Heart right ventricle (tissue), 16 donors: ENCODE data around the gene TPGS2. TPM values are rescaled to one million over a fixed set of nuclear protein-coding genes. Genes with fewer than 3 reads are reported as not detected.
"Not testable (repeated sequence)": the region's sequence is repeated elsewhere in the genome, so short reads cannot be mapped to it uniquely, and the experiment has no call there.

Experiments used
- ATAC-seq, 8 donors: fragments of 200-7000 bp; cut with Tn5 transposase; one replicate each; pipeline ENCODE4 v1.9.1; 2020; ENCODE audit warnings: mild to moderate bottlenecking in 8 of 8, moderate library complexity in 8 of 8, moderate number of reproducible peaks in 1 of 8
- DNase-seq, 2 donors: peaks; one replicate each; pipeline ENCODE4 v3.0.0-alpha.2; 2020
- H3K27ac ChIP-seq, 10 donors: fragments of 200-600 bp; sonication (generic) in 2 of 10; one replicate each; pipeline versions ENCODE4 v1.5.0 to v1.8.0; 2020 to 2022; ENCODE audit warnings: mild to moderate bottlenecking in 3 of 10
- H3K27me3 ChIP-seq, 7 donors: fragments of 200-600 bp; one replicate each; pipeline ENCODE4 v1.8.0; 2021 to 2022; ENCODE audit warnings: mild to moderate bottlenecking in 2 of 7
- H3K36me3 ChIP-seq, 9 donors: fragments of 200-600 bp; sonication (generic) in 1 of 9; one replicate each; pipeline versions ENCODE4 v1.5.0 to v1.8.0; 2020 to 2022; ENCODE audit warnings: mild to moderate bottlenecking in 2 of 9
- H3K4me1 ChIP-seq, 9 donors: fragments of 200-600 bp; sonication (generic) in 1 of 9; one replicate each; pipeline versions ENCODE4 v1.5.0 to v1.8.0; 2020 to 2022; ENCODE audit warnings: mild to moderate bottlenecking in 4 of 9
- H3K4me3 ChIP-seq, 10 donors: fragments of 200-600 bp; sonication (generic) in 2 of 10; one replicate each; pipeline versions ENCODE4 v1.5.0 to v1.8.0; 2020 to 2022; ENCODE audit warnings: mild to moderate bottlenecking in 7 of 10, moderate library complexity in 2 of 10
- H3K9me3 ChIP-seq, 11 donors: fragments of 200-600 bp in 10 of 11; sonication (generic) in 2 of 11; one replicate each; pipeline versions ENCODE4 v1.5.0 to v1.8.0; 2013 to 2022; ENCODE audit warnings: mild to moderate bottlenecking in 2 of 11, control low read depth in 1 of 11, moderate library complexity in 1 of 11
- CTCF ChIP-seq, 9 donors: fragments of 200-600 bp; sonication (generic) in 2 of 9; IDR thresholded peaks; one replicate each; pipeline versions ENCODE4 v1.5.0 to v1.8.0; 2021 to 2022; ENCODE audit warnings: antibody characterized with exemption in 9 of 9, mild to moderate bottlenecking in 5 of 9, moderate library complexity in 1 of 9
- WGBS, 2 donors: extraction: QIAGEN DNeasy Blood & Tissue Kit; methylation state at CpG; one replicate each; pipeline ENCODE4 v1.1.7; 2013; ENCODE audit warnings: inconsistent platforms in 1 of 2; 5-methylcytosine and 5-hydroxymethylcytosine counted together
- intact Hi-C, 10 donors: fragments of 100-400 bp; cut with DNase I; formaldehyde crosslinking; loops; one replicate each; pipeline versions ENCODE4 v1.11.1 to v1.14.2; 2022
- polyA plus RNA-seq, 2 donors: library from polyadenylated mRNA; stranded (reverse); fragments of 200-250 nt; gene quantifications; one replicate each; pipeline ENCODE4 v1.2.3, GENCODE V29; 2013
- total RNA-seq, 10 donors: library from RNA; stranded (reverse); fragmentation: NEBNext Ultra II Directional in 3 of 10; extraction: Animal tissue kit (Norgen Biotek cat#: 25700) in 3 of 10; gene quantifications; one replicate each; pipeline versions ENCODE4 v1.2.1 to v1.2.4, GENCODE V29; 2021 to 2023
- donor health status: Arrhythmogenic right ventricular cardiomyopathy.
- donor health status: ischemic (EF 13 %, LVEDD 7.1; RV severe dilation, severe dysfunction).
- donor health status: healthy with polysubstance abuse.
- donor health status: DM: no; HTN: yes; CAD: no.
- donor health status: DM: no; HTN: no; CAD: no.
- donor health status: ischemic (EF 25% LVEDD 6.9; RV normal size, moderate dysfunction).
- donor health status: ischemic (EF 25% LVEDD 5.7; RV mildly dilated, moderate dysfunction).
- donor health status: healthy.
- donor health status: DM: yes; HTN: yes; CAD: no.
- donor health status: Ischemic cardiomyopathy.
- donor health status: ischemic (EF 35%, LVEDD 5.7; RV mildly dilated, moderate dysfunction).
- donor health status: nonischemic (EF 11% LVEDD 7.7; RV severe dilation, severe dysfunction).
- donor health status: DM: yes; HTN: yes; CAD: no.
- donor health status: PGD.
- donor health status: ischemic (EF 29% LVEDD 5.4; RV normal size, mild dysfunction).
- donor health status: nonischemic (EF 23%, LVEDD 6.1; RV moderate dilation, normal function).

The TPGS2 gene
- total and polyA plus RNA-seq, 12 donors = 12.4 to 41.2 (median 27.6) TPM

GRCh38 chr18:36769172-36769571 is 59.6 kb downstream of the TPGS2 start:
- WGBS, 2 donors = 86 to 89% methylated on average over 10 of the region's 10 CpGs
- DNase-seq (no peak), ATAC-seq (peak in 1 of 8 donors; percentile 3)
- Histone ChIP-seq H3K36me3 (peaks cover 0 to 31% (median 0%) of the 10 kb centered on the region in 9 donors), H3K4me3 (no peak overlapping the region), H3K4me1 (peaks cover 0 to 19% (median 3%) of the 10 kb centered on the region in 9 donors), H3K9me3 (no peaks in the 10 kb centered on the region), H3K27ac (no peak overlapping the region), H3K27me3 (no peaks in the 10 kb centered on the region)
- intact Hi-C loops = no loop called here
- no peak for TF ChIP-seq CTCF (IDR thresholded peaks at IDR 0.05)

GRCh38 chr18:36766836-36767235 is 62.0 kb downstream of the TPGS2 start:
- intact Hi-C loops = no loop called here
- no peaks in the 10 kb centered on the region for H3K4me1 ChIP-seq
- no peak overlapping the region for H3K4me3 ChIP-seq
- no peak for TF ChIP-seq CTCF (IDR thresholded peaks at IDR 0.05)
- H3K27ac ChIP-seq = no peak overlapping the region
- H3K27me3 ChIP-seq = no peaks in the 10 kb centered on the region
- 55 to 71% methylated on average over 3 of the region's 3 CpGs for WGBS, 2 donors
- no peaks in the 10 kb centered on the region for H3K9me3 ChIP-seq
- ATAC-seq (no peak), DNase-seq (no peak)
- peaks cover 0 to 40% (median 0%) of the 10 kb centered on the region in 9 donors for H3K36me3 ChIP-seq

GRCh38 chr18:36762965-36763364 is 65.8 kb downstream of the TPGS2 start:
- H3K4me3 ChIP-seq, H3K27me3 ChIP-seq, intact Hi-C loops, H3K27ac ChIP-seq, H3K4me1 ChIP-seq, DNase-seq, H3K9me3 ChIP-seq, ATAC-seq: not testable (repeated sequence)
- WGBS, 2 donors = 94 to 95% methylated on average over 23 to 24 of the region's 26 CpGs
- peaks cover 0 to 43% (median 5%) of the 10 kb centered on the region in 9 donors for H3K36me3 ChIP-seq

- DNase-seq (no peak), ATAC-seq (no peak)
- intact Hi-C loops = no loop called here
- WGBS, 2 donors = 88 to 89% methylated on average over 2 of the region's 2 CpGs
- no peaks in the 10 kb centered on the region for H3K27me3 ChIP-seq
- H3K36me3 ChIP-seq = peaks cover 0 to 39% (median 5%) of the 10 kb centered on the region in 9 donors
- no peaks in the 10 kb centered on the region for H3K9me3 ChIP-seq
- H3K27ac ChIP-seq = no peak overlapping the region
- H3K4me3 ChIP-seq = no peak overlapping the region
- TF ChIP-seq CTCF (IDR thresholded peaks at IDR 0.05) = no peak
- peaks cover 0 to 15% (median 0%) of the 10 kb centered on the region in 9 donors for H3K4me1 ChIP-seq
Measured at GRCh38 chr18:36762074-36762473, 66.7 kb downstream of the TPGS2 start.

GRCh38 chr18:36761186-36761698 is 67.6 kb downstream of the TPGS2 start:
- Histone ChIP-seq H3K27me3 (no peaks in the 10 kb centered on the region), H3K27ac (no peak overlapping the region), H3K36me3 (peaks cover 0 to 31% (median 5%) of the 10 kb centered on the region in 9 donors), H3K4me1 (peaks cover 0 to 23% (median 0%) of the 10 kb centered on the region in 9 donors), H3K9me3 (no peaks in the 10 kb centered on the region), H3K4me3 (no peak overlapping the region)
- WGBS, 2 donors = 81 to 83% methylated on average over 12 of the region's 12 CpGs
- no peak for TF ChIP-seq CTCF (IDR thresholded peaks at IDR 0.05)
- intact Hi-C loops = no loop called here
- DNase-seq = no peak
- ATAC-seq = peak in 1 of 8 donors; percentile 40
